ENCODE results near the gene DTNB.

DNA sequence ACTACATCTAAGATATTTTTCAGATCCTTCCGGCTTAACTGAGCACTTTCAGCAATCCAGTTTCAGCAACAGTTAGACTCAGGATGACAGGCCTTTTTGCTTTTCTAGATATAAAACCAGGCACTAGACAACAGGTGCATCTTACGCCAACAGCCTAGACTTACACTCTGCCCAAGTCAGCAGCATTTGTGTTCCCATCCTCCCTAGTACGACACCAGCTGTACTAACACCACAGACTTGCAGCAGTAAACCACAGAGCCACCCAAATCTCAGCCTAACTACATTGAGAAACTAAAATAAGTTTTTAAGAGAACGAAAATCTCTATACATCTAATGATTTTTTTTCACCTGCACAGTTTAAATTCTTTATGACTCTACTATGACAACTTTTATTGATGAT lies 241.8 kb downstream of the DTNB start:
- TF ChIP-seq, protein P1, sequence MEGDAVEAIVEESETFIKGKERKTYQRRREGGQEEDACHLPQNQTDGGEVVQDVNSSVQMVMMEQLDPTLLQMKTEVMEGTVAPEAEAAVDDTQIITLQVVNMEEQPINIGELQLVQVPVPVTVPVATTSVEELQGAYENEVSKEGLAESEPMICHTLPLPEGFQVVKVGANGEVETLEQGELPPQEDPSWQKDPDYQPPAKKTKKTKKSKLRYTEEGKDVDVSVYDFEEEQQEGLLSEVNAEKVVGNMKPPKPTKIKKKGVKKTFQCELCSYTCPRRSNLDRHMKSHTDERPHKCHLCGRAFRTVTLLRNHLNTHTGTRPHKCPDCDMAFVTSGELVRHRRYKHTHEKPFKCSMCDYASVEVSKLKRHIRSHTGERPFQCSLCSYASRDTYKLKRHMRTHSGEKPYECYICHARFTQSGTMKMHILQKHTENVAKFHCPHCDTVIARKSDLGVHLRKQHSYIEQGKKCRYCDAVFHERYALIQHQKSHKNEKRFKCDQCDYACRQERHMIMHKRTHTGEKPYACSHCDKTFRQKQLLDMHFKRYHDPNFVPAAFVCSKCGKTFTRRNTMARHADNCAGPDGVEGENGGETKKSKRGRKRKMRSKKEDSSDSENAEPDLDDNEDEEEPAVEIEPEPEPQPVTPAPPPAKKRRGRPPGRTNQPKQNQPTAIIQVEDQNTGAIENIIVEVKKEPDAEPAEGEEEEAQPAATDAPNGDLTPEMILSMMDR (IDR thresholded peaks at IDR 0.05): no peak
- TF ChIP-seq POLR2AphosphoS5 (IDR thresholded peaks at IDR 0.05; ENCODE audit: insufficient read depth in 1 of 2, low read depth in 1 of 2) (no peak), POLR2A (IDR thresholded peaks at IDR 0.05) (no peak)

All from vagina (tissue), 2 donors.